Left renal cortex interstitium (tissue), 4 donors: ENCODE results near the gene FAM3A. TPM values are rescaled to one million over a fixed set of nuclear protein-coding genes. Genes with fewer than 3 reads are reported as not detected.
"Not testable (repeated sequence)": the region's sequence is repeated elsewhere in the genome, so short reads cannot be mapped to it uniquely, and the experiment has no call there.

Experiments used
- DNase-seq, 4 donors: peaks; one replicate each; pipeline ENCODE4 v3.0.0-alpha.2; 2013; ENCODE audit warnings: low read depth in 4 of 4, low spot score in 2 of 4, missing footprints in 1 of 4
- polyA plus RNA-seq, 4 donors: library from polyadenylated mRNA; unstranded; fragments of 120-200 nt; gene quantifications; one replicate each; pipeline ENCODE4 v1.2.1, GENCODE V29; 2013; ENCODE audit not compliant: insufficient read length in 4 of 4

FAM3A gene
- polyA plus RNA-seq, 4 donors = 34.1 to 47.8 (median 40.2) TPM

- no peak for DNase-seq
Observed at GRCh38 chrX:154506483-154507332, 9.3 kb downstream of the FAM3A start.

- no peak for DNase-seq
Observed at GRCh38 chrX:154505734-154506133, 10.3 kb downstream of the FAM3A start.

GRCh38 chrX:154502989-154503388 is 13.0 kb downstream of the FAM3A start:
- no peak for DNase-seq

- no peak for DNase-seq
Observed at GRCh38 chrX:154502098-154502497, 13.9 kb downstream of the FAM3A start.

- not testable (repeated sequence) for DNase-seq
Observed at GRCh38 chrX:154501423-154501822, 14.6 kb downstream of the FAM3A start.

- not testable (repeated sequence) for DNase-seq
Observed at GRCh38 chrX:154496591-154497137, 19.4 kb downstream of the FAM3A start.

- DNase-seq = no peak
Observed at GRCh38 chrX:154495472-154495922, 20.5 kb downstream of the FAM3A start.

DNA sequence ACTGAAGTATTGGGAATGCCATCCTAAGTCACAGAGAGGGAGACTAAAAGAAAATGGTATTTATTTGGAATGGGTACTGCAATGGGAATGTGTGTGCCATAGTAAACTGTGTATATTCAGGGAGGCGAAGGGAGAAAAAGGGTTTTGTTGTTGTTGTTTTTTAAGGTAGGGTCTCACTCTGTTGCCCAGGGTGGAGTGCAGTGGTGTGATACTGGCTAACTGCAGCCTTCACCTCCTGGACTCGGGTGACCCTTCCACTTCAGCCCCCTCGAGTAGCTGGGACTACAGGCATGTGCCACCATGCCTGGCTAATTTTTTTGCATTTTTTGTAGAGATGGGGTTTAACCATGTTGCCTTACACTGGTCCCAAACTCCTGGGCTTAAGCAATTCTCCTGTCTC is 21.3 kb downstream of the FAM3A start:
- DNase-seq = no peak

GRCh38 chrX:154490414-154491083 is 25.5 kb downstream of the FAM3A start, which contains the start of gene SLC10A3:
Gene SLC10A3 (minus strand): TSS chrX:154490629. CDS start chrX:154488940, 1,689 bp downstream.
- DNase-seq = peak; percentile 48 to 77 (median 71)

- no peak for DNase-seq
Observed at GRCh38 chrX:154490021-154490413, 26.0 kb downstream of the FAM3A start.

DNA sequence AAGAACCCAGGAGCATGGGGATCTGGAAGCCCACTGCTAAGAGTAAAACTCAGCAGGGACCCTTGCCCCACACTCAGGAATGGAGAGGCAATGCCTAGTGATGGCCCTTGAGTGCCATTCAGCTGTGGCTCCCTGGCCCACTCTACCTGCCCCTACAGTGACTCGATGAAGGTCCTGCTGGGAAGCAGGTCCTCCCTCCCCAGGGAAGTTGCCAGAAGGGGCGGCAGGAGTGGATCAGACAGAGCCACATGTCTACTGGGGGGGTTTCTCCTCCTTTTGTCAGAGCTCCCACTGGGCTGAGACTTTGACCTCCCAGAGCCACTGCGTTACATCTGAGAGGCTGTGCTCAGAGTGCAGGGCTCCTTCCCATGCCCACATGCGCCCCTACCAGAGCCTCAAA is 26.9 kb downstream of the FAM3A start:
- DNase-seq = no peak

DNA sequence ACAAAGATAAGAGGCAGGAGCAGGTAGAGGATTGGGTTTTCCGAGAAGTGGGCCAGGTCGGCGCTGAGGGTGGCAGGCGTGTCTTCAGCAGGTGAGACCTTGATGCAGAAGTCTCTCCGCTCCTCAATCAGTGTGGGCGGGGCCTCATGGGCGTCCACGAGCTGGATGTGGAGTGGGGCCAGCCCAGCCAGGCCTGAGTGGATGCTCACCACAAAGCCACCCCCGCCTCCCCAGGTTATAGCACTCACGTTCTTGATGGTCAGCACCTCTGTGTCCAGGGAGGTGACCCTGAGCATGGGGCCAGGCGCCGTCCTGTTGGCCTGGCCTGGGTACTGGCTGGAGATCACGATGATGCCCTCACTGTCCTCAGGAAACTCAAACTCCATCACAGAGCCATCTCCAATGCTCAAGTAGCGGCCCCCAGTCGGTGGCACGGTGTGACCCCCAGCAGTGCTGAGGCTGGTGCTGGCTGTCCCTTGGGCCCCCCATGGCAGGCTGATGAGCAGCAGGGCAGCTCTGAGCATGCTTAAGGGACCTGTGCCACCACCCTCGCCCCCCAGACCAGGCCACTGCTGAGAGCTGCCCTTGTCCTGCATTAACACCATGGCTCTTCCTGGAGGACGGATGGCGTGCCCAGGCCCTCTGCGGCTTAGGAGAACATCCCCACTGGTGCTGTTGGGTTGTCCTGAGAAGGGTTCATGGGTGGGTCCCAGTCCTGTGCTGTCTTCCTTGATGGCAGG is 27.5 kb downstream of the FAM3A start:
- no peak for DNase-seq

- DNase-seq = no peak
Observed at GRCh38 chrX:154487518-154488290, 28.3 kb downstream of the FAM3A start.

DNA sequence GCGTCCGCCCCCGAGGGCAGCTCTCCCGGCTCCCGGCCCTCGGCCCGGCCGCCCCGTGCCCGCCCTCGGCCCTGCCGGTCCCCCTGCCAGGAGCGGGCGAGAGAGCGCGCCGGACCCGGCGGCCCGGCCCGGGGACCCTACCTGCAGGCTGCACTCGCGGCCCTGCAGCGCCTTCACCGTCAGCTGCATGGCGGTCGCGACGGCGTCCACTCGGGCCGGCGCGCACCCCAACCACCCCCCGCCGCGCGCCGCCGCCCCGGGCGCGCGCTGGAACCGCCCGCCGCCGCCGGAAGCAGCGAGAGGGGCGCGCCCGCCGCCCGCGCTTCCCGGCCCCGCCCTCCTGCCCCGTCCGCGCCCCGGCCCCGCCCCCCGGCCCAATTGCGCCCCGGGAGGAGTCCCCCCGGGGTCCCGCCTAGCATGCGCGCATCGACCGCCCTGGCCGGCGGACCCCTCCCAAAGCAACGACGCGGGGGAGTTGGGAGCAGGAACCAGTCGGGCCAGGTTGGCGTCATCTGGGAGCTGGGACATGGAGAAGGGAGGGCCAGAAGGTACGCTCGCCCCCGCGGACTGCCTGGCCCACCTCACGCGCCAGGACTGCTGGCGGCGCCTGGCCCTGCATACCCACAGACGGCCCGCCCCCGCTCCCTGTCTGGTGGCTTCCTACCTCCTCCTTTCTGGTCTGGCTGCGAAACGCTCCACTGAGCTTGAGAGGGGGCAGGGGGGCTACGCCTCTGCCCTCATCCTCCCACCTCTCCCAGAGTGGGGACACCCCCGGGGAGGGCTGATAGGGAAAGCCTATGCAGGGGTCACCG is 29.4 kb downstream of the FAM3A start, which contains the start of gene UBL4A:
UBL4A (minus strand) TSS at position 220 of the 812 bp plus-strand sequence; CDS start at position 189, 31 bp downstream.
- DNase-seq = peak in 2 of 4 donors; percentile 40 to 55

- DNase-seq = no peak
Observed at GRCh38 chrX:154486052-154486395, 30.0 kb downstream of the FAM3A start.

GRCh38 chrX:154485150-154486051 is 30.6 kb downstream of the FAM3A start:
- no peak for DNase-seq

- DNase-seq = no peak
Observed at GRCh38 chrX:154484255-154485149, 31.5 kb downstream of the FAM3A start.
